Measurements from ENCODE around the gene YAE1.

DNA sequence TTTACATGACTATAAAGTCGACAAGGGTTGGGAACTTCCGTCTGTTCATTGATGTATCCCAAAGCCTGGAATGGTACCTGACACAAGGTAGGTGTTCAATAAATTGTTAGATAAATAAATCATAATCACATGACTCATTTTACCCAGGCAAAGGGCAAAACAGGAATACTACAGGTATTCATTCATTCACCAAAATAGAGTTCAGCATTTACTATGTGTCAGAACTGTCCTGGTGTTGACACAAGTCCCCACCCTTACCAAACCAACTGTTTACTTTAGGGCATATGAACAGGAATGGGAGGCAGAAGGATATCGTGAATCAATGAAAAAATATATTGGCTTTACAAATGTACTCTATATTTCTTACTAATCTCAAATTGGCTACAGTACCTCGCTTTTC lies 666 bp upstream of the YAE1 start:
- TF ChIP-seq, protein P1, sequence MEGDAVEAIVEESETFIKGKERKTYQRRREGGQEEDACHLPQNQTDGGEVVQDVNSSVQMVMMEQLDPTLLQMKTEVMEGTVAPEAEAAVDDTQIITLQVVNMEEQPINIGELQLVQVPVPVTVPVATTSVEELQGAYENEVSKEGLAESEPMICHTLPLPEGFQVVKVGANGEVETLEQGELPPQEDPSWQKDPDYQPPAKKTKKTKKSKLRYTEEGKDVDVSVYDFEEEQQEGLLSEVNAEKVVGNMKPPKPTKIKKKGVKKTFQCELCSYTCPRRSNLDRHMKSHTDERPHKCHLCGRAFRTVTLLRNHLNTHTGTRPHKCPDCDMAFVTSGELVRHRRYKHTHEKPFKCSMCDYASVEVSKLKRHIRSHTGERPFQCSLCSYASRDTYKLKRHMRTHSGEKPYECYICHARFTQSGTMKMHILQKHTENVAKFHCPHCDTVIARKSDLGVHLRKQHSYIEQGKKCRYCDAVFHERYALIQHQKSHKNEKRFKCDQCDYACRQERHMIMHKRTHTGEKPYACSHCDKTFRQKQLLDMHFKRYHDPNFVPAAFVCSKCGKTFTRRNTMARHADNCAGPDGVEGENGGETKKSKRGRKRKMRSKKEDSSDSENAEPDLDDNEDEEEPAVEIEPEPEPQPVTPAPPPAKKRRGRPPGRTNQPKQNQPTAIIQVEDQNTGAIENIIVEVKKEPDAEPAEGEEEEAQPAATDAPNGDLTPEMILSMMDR (IDR thresholded peaks at IDR 0.05), result no peak
- TF ChIP-seq EP300 (IDR thresholded peaks at IDR 0.05) (no peak), POLR2A (IDR thresholded peaks at IDR 0.05) (no peak), POLR2AphosphoS5 (IDR thresholded peaks at IDR 0.05) (no peak)

Measured in suprapubic skin (tissue), 4 donors.